Stimulated activated naive B cell treated with anti-CD40 and anti-IgM and Interleukin-4, amounts not matched to agents 10 μg/mL and 1 μg/mL and 100 μg/mL, for 72 hours (primary cell): Measurements from ENCODE around the gene PRR22.
"Not testable (repeated sequence)": the region's sequence is repeated elsewhere in the genome, so short reads cannot be mapped to it uniquely, and the experiment has no call there.

ENCODE experiments used
- ATAC-seq, 2 donors: fragments of 150-1000 bp; cut with Tn5 transposase; replicated peaks; 2 replicates each; pipeline ENCODE4 v1.10.0; 2021; ENCODE audit warnings: moderate library complexity in 1 of 2
- DNase-seq: peaks from one replicate; pipeline ENCODE4 v3.0.0; 2021
- H3K27ac Mint-ChIP-seq: one replicate; pipeline ENCODE4 v1.8.0; 2022; ENCODE audit warnings: mild to moderate bottlenecking, mixed read lengths
- H3K27me3 Mint-ChIP-seq, 2 donors: one replicate each; pipeline ENCODE4 v1.8.0; 2022; ENCODE audit warnings: mixed read lengths in 2 of 2
- H3K36me3 Mint-ChIP-seq, 2 donors: one replicate each; pipeline ENCODE4 v1.8.0; 2022; ENCODE audit warnings: mixed read lengths in 2 of 2, mild to moderate bottlenecking in 1 of 2
- H3K4me1 Mint-ChIP-seq, 2 donors: one replicate each; pipeline ENCODE4 v1.8.0; 2022; ENCODE audit warnings: mixed read lengths in 2 of 2, mild to moderate bottlenecking in 1 of 2
- H3K4me3 Mint-ChIP-seq, 2 donors: one replicate each; pipeline ENCODE4 v1.8.0; 2022; ENCODE audit warnings: mild to moderate bottlenecking in 2 of 2, mixed read lengths in 2 of 2, moderate library complexity in 1 of 2
- H3K9me3 Mint-ChIP-seq, 2 donors: one replicate each; pipeline ENCODE4 v1.8.0; 2022; ENCODE audit warnings: mixed read lengths in 2 of 2, mild to moderate bottlenecking in 1 of 2

The PRR22 gene

DNA sequence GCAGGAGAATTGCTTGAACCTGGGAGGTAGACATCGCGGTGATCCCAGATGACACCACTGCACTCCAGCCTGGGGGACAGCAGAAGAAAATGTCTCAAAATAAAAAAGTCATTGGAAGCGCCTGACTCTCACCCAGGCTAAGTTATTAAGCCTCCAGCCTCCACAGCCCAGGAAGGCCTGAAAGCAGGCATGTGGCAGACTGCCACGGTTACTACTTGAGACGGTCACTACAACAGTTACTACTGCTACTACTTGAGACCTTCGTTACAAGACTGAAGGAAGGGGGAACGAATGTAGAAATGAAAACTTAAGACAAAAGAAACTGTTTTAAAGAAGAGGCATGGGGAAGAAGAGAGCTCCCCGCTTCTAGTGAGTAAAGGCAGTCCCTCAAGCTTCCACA is 9.6 kb downstream of the PRR22 start:
- H3K4me3 Mint-ChIP-seq: no peak overlapping the region
- no peaks in the 10 kb centered on the region for H3K36me3 Mint-ChIP-seq
- ATAC-seq (no peak), DNase-seq (no peak)
- no peaks in the 10 kb centered on the region for H3K9me3 Mint-ChIP-seq
- no peak overlapping the region for H3K27ac Mint-ChIP-seq
- H3K27me3 Mint-ChIP-seq: peaks cover 6 to 17% of the 10 kb centered on the region in 2 donors
- H3K4me1 Mint-ChIP-seq: peaks cover 0 to 2% of the 10 kb centered on the region in 2 donors

DNA sequence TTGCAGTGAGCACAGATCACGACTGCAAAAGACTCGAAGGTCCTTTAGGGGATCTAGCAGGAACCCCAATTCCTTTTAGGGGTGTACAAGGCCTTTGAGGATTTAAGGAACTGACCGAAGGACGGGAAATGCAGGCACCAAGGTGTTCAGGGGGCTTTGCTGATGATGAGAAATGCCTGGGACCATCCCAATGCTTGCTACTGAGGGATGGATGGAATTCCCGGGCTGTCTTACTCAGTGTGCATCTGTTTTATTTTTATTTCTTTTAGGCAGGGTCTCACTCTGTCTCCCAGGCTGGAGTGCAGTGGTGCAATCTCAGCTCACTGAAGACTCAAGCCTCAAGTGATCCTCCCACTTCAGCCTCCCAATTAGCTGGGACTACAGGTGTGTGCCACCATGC is 11.3 kb downstream of the PRR22 start:
- H3K27me3 Mint-ChIP-seq: peaks cover 6 to 17% of the 10 kb centered on the region in 2 donors
- no peaks in the 10 kb centered on the region for H3K36me3 Mint-ChIP-seq
- H3K27ac Mint-ChIP-seq: peak overlapping the region; percentile 25
- ATAC-seq (no peak), DNase-seq (no peak)
- no peak overlapping the region for H3K4me3 Mint-ChIP-seq
- H3K9me3 Mint-ChIP-seq: no peaks in the 10 kb centered on the region
- H3K4me1 Mint-ChIP-seq: peaks cover 2 to 4% of the 10 kb centered on the region in 2 donors

DNA sequence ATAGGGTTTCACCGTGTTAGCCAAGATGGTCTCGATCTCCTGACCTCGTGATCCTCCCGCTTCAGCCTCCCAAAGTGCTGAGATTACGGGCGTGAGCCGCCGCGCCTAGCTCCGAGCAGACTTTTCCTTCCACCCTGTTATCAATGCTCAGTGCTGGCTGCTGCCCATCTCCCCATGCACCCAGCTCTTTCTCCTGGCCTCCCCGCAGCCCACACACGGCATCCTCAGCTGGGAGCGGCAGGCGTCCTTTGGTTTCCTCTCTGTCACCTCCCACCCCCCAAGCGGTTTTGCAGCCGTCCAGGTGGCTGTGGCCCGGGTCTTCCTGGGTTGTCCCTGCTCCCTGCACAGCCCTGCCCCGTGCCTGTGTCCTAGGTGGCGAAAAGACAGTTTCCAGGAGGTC is 12.1 kb downstream of the PRR22 start:
- Mint-ChIP-seq H3K36me3 (no peaks in the 10 kb centered on the region), H3K27me3 (peaks cover 6 to 17% of the 10 kb centered on the region in 2 donors), H3K4me1 (peaks cover 4% of the 10 kb centered on the region in 2 donors), H3K9me3 (no peaks in the 10 kb centered on the region), H3K27ac (no peak overlapping the region), H3K4me3 (no peak overlapping the region)
- DNase-seq: no peak
- ATAC-seq: no peak

DNA sequence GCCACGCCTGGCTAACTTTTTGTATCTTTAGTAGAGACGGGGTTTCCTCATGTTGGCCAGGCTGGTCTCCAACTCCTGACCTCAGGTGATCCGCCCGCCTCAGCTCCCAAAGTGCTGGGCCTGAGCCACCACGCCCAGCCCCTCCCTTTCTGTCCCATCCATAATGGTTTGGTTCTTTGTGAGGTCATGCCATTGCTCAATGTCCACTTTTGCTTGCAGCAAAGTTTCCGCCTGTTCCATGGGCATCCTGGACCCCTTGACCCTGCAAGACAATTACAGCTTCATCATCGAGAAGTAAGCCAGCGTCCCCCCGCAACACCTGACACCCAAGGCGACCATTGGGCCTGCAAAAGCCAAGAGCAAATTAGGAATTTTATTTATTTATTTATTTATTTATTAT is 16.6 kb downstream of the PRR22 start:
- Mint-ChIP-seq H3K4me1 (peaks cover 4% of the 10 kb centered on the region in 2 donors), H3K4me3 (no peak overlapping the region), H3K27me3 (peaks cover 6 to 7% of the 10 kb centered on the region in 2 donors), H3K27ac (no peak overlapping the region), H3K36me3 (no peaks in the 10 kb centered on the region), H3K9me3 (peaks cover 0 to under 1% of the 10 kb centered on the region in 2 donors)
- DNase-seq: no peak
- ATAC-seq: no peak

DNA sequence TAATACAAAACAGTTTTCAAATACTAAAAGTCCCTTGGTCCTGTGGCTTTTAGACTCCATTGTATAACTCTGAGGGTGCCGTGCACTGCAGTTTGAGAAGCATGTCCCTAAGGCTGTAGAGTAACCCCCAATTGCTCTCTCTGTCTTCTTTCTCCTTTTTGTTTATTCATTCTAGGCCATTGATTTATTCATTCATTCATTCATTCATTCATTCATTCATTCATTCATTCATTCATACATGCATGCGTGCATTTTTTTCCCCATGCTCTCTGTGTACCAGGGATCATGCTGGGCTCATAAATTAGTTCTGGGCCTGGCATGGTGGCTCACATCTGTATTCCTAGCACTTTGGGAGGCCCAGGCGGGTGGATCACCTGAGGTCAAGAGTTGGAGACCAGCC is 19.3 kb downstream of the PRR22 start:
- ATAC-seq: no peak
- peaks cover 5 to 7% of the 10 kb centered on the region in 2 donors for H3K9me3 Mint-ChIP-seq
- no peak overlapping the region for H3K4me3 Mint-ChIP-seq
- H3K27ac Mint-ChIP-seq: no peak overlapping the region
- DNase-seq: no peak
- H3K27me3 Mint-ChIP-seq: peaks cover 9 to 12% of the 10 kb centered on the region in 2 donors
- peaks cover 2 to 4% of the 10 kb centered on the region in 2 donors for H3K4me1 Mint-ChIP-seq
- H3K36me3 Mint-ChIP-seq: no peaks in the 10 kb centered on the region

DNA sequence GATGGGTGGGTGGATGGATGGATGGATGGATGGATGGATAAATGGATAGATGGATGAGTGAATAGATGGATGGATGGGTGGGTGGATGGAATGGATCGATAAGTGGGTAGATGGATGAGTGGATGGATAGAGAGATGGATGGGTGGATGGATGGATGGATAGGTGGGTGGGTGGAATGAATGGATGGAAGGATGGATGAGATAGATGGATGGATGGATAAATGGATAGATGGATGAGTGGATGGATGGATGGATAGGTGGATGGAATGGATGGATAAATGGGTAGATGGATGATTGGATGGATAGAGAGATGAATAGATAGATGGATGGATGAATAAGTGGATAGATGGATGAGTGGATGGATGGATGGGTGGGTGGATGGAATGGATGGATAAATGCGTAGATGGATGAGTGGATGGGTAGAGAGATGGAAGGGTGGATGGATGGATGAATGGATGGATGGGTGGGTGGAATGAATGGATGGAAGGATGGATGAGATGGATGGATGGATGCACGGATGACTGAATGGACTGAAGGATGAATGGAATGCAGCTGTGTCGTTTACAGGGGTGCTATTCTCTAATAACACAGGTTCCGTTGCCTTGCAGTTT is 21.8 kb downstream of the PRR22 start:
- ATAC-seq (no peak), DNase-seq (no peak)
- no peak overlapping the region for H3K27ac Mint-ChIP-seq
- no peak overlapping the region for H3K4me3 Mint-ChIP-seq
- H3K9me3 Mint-ChIP-seq: peaks cover 5 to 7% of the 10 kb centered on the region in 2 donors
- H3K4me1 Mint-ChIP-seq: no peaks in the 10 kb centered on the region
- H3K36me3 Mint-ChIP-seq: no peaks in the 10 kb centered on the region
- H3K27me3 Mint-ChIP-seq: peaks cover 13 to 25% of the 10 kb centered on the region in 2 donors

DNA sequence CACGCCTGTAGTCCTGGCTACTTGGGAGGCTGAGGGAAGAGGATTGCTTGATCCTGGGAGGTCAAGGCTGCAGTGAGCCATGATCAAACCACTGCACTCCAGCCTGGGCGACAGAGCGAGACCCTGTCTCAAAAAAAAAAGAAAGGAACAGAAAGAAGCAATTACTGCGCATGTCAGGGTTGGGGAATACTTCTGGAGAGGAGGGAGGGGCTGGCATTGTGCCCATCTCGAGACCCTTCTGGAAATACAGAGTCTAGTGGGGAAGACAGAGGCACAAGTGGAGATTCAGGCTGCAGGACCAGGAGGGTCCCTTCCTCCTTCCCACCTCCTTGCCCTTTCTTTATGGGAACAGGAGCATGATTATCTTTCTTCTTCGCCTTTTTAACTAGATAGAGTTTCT is 30.8 kb downstream of the PRR22 start:
- peaks cover 13 to 18% of the 10 kb centered on the region in 2 donors for H3K27me3 Mint-ChIP-seq

DNA sequence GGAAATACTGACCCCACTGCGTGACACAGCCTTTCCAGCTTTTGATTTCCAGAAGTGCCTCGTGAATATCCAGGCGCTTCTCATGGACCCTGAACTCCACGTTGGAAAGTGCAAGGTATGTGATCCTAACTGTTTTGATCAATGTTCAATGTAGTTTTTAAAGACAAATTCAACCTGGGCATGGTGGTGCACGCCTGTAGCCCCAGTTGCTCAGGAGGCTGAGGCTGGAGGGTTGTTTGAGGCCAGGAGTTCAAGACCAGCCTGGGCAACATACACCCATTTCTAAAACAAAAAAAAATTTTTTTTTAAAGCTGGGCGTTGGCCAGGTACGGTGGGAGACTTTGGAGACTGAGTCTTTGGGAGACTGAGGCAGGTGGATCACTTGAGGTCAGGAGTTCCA is 32.8 kb downstream of the PRR22 start:
- DNase-seq: no peak
- H3K27ac Mint-ChIP-seq: no peak overlapping the region
- H3K4me1 Mint-ChIP-seq: no peaks in the 10 kb centered on the region
- ATAC-seq: no peak
- no peaks in the 10 kb centered on the region for H3K9me3 Mint-ChIP-seq
- H3K4me3 Mint-ChIP-seq: no peak overlapping the region
- H3K36me3 Mint-ChIP-seq: no peaks in the 10 kb centered on the region
- peaks cover 7 to 11% of the 10 kb centered on the region in 2 donors for H3K27me3 Mint-ChIP-seq

More for the DNA sequence above, 30.8 kb downstream of the PRR22 start:
- Mint-ChIP-seq H3K4me1 (no peaks in the 10 kb centered on the region), H3K4me3 (no peak overlapping the region), H3K9me3 (no peaks in the 10 kb centered on the region), H3K36me3 (no peaks in the 10 kb centered on the region), H3K27ac (no peak overlapping the region)
- ATAC-seq (no peak), DNase-seq (no peak)

DNA sequence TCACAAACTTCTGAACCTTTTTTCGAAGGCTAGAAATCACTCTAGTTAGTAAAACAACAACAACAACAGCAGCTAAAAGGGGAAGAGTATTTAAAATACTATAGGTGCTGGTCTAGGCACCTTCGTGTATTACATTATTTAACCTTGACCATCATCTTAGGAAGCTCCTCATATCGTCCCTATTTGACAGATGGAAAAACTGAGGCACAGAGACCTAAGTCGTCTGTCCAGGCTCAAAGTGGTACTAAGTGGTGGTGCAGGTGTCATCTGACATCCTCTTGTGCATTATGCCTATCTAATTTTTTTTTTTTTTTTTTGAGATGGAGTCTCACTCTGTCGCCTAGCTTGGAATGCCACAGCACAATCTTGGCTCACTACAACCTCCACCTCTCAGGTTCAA is 35.0 kb downstream of the PRR22 start:
- Mint-ChIP-seq H3K27me3 (peaks cover 3 to 13% of the 10 kb centered on the region in 2 donors), H3K4me1 (no peaks in the 10 kb centered on the region), H3K9me3 (no peaks in the 10 kb centered on the region), H3K4me3 (no peak overlapping the region), H3K36me3 (no peaks in the 10 kb centered on the region), H3K27ac (no peak overlapping the region)
- DNase-seq (no peak), ATAC-seq (no peak)

DNA sequence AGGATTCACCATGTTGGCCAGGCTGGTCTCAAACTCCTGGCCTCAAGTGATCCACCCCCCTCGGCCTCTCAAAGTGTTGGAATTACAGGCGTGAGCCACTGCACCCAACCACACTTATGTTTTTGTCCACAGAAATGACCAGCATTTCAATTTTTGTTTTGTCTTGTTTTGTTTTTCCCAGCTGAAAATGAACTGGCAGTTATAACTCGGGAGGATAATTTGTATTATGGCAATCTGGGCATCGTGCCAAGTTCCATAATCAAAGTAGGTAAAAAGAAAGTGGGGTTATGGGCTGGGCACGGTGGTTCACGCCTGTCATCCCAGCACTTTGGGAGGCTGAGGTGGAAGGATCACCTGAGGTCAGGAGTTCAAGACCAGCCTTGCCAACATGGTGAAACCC is 35.6 kb downstream of the PRR22 start:
- not testable (repeated sequence) for H3K36me3 Mint-ChIP-seq, H3K4me1 Mint-ChIP-seq, H3K9me3 Mint-ChIP-seq, ATAC-seq, H3K4me3 Mint-ChIP-seq, H3K27ac Mint-ChIP-seq, DNase-seq
- H3K27me3 Mint-ChIP-seq: peaks cover 2 to 13% of the 10 kb centered on the region in 2 donors

DNA sequence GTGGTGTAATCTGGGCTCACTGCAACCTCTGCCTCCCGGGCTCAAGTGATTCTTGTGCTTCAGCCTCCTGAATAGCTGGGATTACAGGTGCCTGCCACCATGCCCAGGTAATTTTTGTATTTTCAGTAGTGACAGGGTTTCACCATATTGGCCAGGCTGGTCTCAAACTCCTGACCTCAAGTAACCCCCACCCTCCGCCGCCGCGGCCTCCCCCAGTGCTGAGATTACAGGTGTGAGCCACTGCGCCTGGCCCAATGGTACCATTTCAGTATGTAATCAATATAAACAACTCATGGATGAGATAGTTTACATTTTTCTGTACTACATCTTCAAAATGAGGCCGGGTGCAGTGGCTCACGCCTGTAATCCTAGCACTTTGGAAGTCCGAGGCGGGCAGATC is 39.5 kb downstream of the PRR22 start:
- not testable (repeated sequence) for DNase-seq, H3K9me3 Mint-ChIP-seq, H3K4me3 Mint-ChIP-seq, H3K36me3 Mint-ChIP-seq, H3K27ac Mint-ChIP-seq, H3K4me1 Mint-ChIP-seq, ATAC-seq
- peaks cover 10 to 14% of the 10 kb centered on the region in 2 donors for H3K27me3 Mint-ChIP-seq

DNA sequence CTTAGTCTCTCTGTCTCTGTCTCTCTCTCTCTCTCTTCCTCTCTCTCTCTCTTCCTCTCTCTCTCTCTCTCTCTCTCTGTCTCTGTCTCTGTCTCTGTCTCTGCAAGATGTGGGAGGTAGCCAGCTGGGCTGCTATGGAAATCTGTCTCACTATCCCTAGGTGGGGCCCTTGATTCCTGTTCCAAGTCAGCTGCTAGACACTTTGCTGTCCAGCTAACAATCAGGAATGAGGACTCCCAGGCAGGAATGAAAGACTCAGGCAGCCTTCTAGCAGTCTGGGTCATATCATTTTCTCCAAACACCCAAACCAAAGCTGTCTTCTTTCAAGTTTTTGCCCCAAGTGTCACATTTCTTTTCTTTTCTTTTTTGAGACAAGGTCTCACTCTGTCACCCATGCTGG is 40.9 kb downstream of the PRR22 start:
- no peak for DNase-seq
- H3K27ac Mint-ChIP-seq: no peak overlapping the region

DNA sequence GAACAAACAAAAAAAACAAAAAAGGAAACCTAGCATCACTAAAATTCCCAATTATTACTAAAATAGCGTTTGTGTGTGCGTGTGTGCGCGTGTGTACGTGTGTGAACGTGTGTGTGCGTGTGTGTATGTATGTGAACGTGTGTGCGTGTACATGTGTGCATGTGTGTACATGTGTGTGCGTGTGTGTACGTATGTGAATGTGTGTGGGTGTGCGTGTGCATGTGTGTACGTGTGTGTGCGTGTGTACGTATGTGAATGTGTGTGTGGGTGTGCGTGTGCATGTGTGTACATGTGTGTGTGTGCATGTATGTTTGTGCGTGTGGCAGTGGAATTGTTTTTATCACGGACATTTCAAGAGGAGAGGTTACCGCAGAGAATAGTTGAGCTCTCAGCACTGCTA is 42.5 kb downstream of the PRR22 start:
- Mint-ChIP-seq H3K36me3 (no peaks in the 10 kb centered on the region), H3K27ac (no peak overlapping the region), H3K9me3 (no peaks in the 10 kb centered on the region), H3K4me1 (no peaks in the 10 kb centered on the region), H3K27me3 (peaks cover 10 to 11% of the 10 kb centered on the region in 2 donors), H3K4me3 (no peak overlapping the region)
- no peak for ATAC-seq
- DNase-seq: no peak

More for the DNA sequence above, 40.9 kb downstream of the PRR22 start:
- ATAC-seq: no peak
- H3K9me3 Mint-ChIP-seq: no peaks in the 10 kb centered on the region
- peaks cover 10 to 14% of the 10 kb centered on the region in 2 donors for H3K27me3 Mint-ChIP-seq
- no peak overlapping the region for H3K4me3 Mint-ChIP-seq
- H3K36me3 Mint-ChIP-seq: no peaks in the 10 kb centered on the region
- no peaks in the 10 kb centered on the region for H3K4me1 Mint-ChIP-seq

DNA sequence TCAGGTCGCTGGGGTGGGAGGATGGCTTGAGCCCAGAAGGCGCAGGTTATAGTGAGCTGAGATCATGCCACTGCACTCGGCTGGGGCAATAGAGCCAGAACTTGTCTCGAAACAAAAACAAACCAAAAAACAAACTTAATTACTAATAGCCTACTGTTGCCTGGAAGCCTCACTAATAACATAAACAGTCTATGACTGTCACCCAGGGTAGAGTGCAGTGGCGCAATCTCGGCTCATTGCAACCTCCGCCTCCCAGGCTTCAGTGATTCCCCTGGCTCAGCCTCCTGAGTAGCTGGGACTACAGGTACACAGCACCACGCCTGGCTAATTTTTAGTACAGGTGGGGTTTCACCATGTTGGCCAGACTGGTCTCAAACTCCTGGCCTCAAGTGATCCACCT is 46.1 kb downstream of the PRR22 start:
- H3K4me3 Mint-ChIP-seq: no peak overlapping the region
- H3K27me3 Mint-ChIP-seq: peaks cover 3 to 7% of the 10 kb centered on the region in 2 donors
- no peak for ATAC-seq
- no peaks in the 10 kb centered on the region for H3K36me3 Mint-ChIP-seq
- no peak for DNase-seq
- H3K27ac Mint-ChIP-seq: no peak overlapping the region
- H3K9me3 Mint-ChIP-seq: no peaks in the 10 kb centered on the region
- H3K4me1 Mint-ChIP-seq: no peaks in the 10 kb centered on the region

DNA sequence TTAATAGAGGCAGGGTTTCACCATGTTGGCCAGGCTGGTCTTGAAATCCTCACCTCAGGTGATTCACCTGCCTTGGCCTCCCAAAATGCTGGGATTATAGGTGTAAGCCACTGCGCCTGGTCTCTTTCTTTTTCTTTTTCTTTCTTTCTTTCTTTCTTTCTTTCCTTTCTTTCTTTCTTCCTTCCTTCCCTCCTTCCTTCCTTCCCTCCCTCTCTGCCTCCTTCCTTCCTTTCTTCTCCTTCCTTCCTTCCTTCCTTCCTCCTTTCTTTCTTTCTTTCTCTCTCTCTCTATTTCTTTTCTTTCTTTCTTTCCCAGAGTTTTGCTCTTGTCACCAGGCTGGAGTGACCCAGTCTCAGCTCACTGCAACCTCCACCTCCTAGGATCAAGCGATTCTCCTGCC is 51.4 kb downstream of the PRR22 start:
- not testable (repeated sequence) for H3K9me3 Mint-ChIP-seq, ATAC-seq, H3K4me1 Mint-ChIP-seq, H3K36me3 Mint-ChIP-seq, H3K27ac Mint-ChIP-seq, H3K4me3 Mint-ChIP-seq, DNase-seq
- peaks cover 0 to 14% of the 10 kb centered on the region in 2 donors for H3K27me3 Mint-ChIP-seq
